ENCODE results near the gene PLPPR1. TPM values are rescaled to one million over a fixed set of nuclear protein-coding genes. Genes with fewer than 3 reads are reported as not detected.

Gene PLPPR1
- total RNA-seq, 1 experiment from 2014 or later, result not detected

DNA sequence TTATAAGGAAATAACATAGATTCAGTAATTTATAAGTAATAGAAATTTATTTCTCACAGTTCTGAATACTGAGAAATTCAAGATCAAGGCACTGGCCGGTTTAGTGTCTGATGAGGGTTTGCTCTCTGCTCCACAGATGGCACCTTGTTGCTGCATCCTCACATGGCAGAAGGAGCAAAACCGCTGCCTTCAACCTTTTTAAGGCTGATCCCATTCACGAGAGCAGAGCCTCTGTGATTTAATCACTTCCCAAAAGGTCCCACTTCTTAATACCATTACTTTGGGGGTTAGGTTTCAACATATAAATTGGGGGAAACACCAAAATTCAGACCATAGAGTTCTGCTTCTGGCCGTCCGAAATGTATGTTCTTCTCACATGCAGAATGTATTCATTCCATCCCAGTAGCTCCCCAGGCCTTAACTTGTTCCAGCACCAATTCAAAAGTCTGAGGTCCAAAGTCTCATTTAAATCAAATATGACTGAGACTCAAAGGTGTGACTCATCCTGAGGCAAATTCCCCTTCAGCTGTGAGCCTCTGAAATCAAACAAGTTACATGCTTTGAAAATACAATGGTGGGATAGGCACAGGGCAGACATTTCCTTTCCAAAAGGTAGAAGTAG is 325.7 kb downstream of the PLPPR1 start (continued):
- TF ChIP-seq EZH2 (IDR thresholded peaks at IDR 0.05) (no peak), CEBPB (IDR thresholded peaks at IDR 0.05; ENCODE audit: low read depth) (no peak), EZH2phosphoT487 (IDR thresholded peaks at IDR 0.05; ENCODE audit: borderline replicate concordance) (no peak), ZFX (IDR thresholded peaks at IDR 0.05) (no peak)
- TF ChIP-seq, protein P1, sequence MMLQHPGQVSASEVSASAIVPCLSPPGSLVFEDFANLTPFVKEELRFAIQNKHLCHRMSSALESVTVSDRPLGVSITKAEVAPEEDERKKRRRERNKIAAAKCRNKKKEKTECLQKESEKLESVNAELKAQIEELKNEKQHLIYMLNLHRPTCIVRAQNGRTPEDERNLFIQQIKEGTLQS (IDR thresholded peaks at IDR 0.05), result no peak
- TF ChIP-seq, protein P2, sequence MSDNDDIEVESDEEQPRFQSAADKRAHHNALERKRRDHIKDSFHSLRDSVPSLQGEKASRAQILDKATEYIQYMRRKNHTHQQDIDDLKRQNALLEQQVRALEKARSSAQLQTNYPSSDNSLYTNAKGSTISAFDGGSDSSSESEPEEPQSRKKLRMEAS (IDR thresholded peaks at IDR 0.05), result no peak
- TF ChIP-seq, protein P3, sequence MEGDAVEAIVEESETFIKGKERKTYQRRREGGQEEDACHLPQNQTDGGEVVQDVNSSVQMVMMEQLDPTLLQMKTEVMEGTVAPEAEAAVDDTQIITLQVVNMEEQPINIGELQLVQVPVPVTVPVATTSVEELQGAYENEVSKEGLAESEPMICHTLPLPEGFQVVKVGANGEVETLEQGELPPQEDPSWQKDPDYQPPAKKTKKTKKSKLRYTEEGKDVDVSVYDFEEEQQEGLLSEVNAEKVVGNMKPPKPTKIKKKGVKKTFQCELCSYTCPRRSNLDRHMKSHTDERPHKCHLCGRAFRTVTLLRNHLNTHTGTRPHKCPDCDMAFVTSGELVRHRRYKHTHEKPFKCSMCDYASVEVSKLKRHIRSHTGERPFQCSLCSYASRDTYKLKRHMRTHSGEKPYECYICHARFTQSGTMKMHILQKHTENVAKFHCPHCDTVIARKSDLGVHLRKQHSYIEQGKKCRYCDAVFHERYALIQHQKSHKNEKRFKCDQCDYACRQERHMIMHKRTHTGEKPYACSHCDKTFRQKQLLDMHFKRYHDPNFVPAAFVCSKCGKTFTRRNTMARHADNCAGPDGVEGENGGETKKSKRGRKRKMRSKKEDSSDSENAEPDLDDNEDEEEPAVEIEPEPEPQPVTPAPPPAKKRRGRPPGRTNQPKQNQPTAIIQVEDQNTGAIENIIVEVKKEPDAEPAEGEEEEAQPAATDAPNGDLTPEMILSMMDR (IDR thresholded peaks at IDR 0.05 in 2 of 3, conservative IDR thresholded peaks at IDR 0.05 in 1 of 3; ENCODE audit: borderline replicate concordance in 1 of 3, insufficient read depth in 1 of 3, low read depth in 2 of 3, low read length in 2 of 3), result no peak

DNA sequence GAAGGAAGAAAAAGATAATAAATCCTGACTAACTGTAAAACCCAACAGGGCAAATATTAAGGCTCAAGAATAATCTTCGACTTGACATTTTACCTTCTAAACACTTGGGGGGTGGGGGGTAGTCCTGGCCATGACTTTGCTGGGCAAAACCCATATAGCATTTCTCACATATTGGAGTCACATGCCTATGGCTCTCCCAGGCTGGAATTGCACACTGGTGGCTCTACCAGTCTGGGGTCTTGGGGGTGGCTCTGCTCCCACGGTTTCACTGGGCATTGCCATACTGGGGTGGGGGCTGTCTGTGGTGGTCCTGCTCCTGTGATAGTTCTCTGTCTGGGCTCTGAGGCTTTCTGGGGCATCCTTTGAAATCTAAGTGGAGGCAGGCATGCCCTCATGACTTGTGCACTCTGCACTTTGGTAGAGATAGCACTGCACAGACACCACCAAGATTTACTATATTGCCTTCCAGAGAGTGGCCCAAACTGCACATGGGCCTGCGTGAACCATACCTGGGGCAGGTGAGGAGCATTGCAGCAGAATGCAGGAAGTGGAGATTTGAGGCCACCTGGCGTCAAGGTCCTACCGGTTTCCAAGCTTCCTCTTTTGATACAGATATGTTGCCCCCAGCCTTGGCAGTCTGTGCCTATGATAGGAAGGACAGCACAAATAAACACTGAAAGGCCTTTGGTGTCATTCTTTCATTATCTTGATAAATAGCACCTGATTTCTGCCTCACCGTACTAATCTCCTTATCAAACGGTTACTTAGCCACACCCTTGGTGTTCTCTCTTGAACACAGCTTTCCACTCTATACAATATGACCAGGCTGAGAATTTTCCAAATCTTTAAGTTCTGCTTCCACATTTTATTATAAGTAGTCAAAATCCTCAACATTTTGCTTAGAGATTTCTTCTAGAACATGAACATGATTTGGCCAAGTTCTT is 326.5 kb downstream of the PLPPR1 start:
- DNase-seq (ENCODE audit: low read depth, low spot score) (no peak), ATAC-seq (no peak)
- ChIA-PET CTCF (no interaction called here), RAD21 (ENCODE audit: low non-redundant PET in 1 of 2, low total read pairs in 2 of 2, uncharacterized antibody in 2 of 2, unreplicated experiment in 2 of 2) (no interaction called here), POLR2A (no interaction called here)
- Histone ChIP-seq H3K9me2 (ENCODE audit: insufficient read depth) (no peaks in the 10 kb centered on the region), H3K36me3 (ENCODE audit: control insufficient read depth in 1 of 2, insufficient read depth in 2 of 2, low read length in 2 of 2) (no peaks in the 10 kb centered on the region), H3K4me1 (ENCODE audit: control insufficient read depth in 1 of 2, insufficient read depth in 2 of 2, low read length in 2 of 2) (0 out of 4 replicates have a peak, but pooled peaks cover 0 to 6% of the 10 kb centered on the region in 2 experiments), H3K27me3 (ENCODE audit: insufficient read depth, low read length) (no peaks in the 10 kb centered on the region), H3K27ac (ENCODE audit: low read depth, low read length) (no peak overlapping the region), H3K4me2 (ENCODE audit: low read length) (no peak overlapping the region), H4K20me1 (ENCODE audit: insufficient read depth) (no peaks in the 10 kb centered on the region), H3K9me3 (ENCODE audit: control insufficient read depth in 1 of 2, insufficient read depth in 1 of 2, low read depth in 1 of 2, low read length in 2 of 2) (no peaks in the 10 kb centered on the region), H2AFZ (ENCODE audit: low read depth, low read length, poor library complexity, severe bottlenecking) (no peak overlapping the region), H3K9ac (ENCODE audit: low read length) (no peak overlapping the region), H3K4me3 (replicated peaks in 1 of 2; ENCODE audit: low read depth in 1 of 2, low read length in 2 of 2) (no peak overlapping the region), H3K79me2 (ENCODE audit: insufficient read depth, low read length) (no peaks in the 10 kb centered on the region)
- BruUV-seq (replicated peaks), result no TSS peak
- intact Hi-C loops (cut with micrococcal nuclease), result no loop called here
- no peak for TF ChIP-seq EZH2 (IDR thresholded peaks at IDR 0.05)
- TF ChIP-seq POLR2A (IDR thresholded peaks at IDR 0.05; ENCODE audit: borderline replicate concordance, extremely low read depth, insufficient read depth, insufficient read length), result no peak
- TF ChIP-seq, protein P1 (IDR thresholded peaks at IDR 0.05), result no peak
- TF ChIP-seq RAD21 (IDR thresholded peaks at IDR 0.05; ENCODE audit: low read depth), result no peak
- no peak for TF ChIP-seq SRF (IDR thresholded peaks at IDR 0.05; ENCODE audit: low read depth)
- TF ChIP-seq YY1 (IDR thresholded peaks at IDR 0.05; ENCODE audit: extremely low read depth, insufficient replicate concordance, low read depth, low read length), result no peak
- no peak for TF ChIP-seq TCF7L2 (IDR thresholded peaks at IDR 0.05; ENCODE audit: borderline replicate concordance, extremely low read depth, insufficient read depth, insufficient read length)
- TF ChIP-seq CBX3 (IDR thresholded peaks at IDR 0.05; ENCODE audit: low read depth), result no peak
- no peak for TF ChIP-seq POLR2AphosphoS5 (IDR thresholded peaks at IDR 0.05; ENCODE audit: low read depth, low read length)
- no peak for TF ChIP-seq JUND (IDR thresholded peaks at IDR 0.05)
- TF ChIP-seq, protein P4, sequence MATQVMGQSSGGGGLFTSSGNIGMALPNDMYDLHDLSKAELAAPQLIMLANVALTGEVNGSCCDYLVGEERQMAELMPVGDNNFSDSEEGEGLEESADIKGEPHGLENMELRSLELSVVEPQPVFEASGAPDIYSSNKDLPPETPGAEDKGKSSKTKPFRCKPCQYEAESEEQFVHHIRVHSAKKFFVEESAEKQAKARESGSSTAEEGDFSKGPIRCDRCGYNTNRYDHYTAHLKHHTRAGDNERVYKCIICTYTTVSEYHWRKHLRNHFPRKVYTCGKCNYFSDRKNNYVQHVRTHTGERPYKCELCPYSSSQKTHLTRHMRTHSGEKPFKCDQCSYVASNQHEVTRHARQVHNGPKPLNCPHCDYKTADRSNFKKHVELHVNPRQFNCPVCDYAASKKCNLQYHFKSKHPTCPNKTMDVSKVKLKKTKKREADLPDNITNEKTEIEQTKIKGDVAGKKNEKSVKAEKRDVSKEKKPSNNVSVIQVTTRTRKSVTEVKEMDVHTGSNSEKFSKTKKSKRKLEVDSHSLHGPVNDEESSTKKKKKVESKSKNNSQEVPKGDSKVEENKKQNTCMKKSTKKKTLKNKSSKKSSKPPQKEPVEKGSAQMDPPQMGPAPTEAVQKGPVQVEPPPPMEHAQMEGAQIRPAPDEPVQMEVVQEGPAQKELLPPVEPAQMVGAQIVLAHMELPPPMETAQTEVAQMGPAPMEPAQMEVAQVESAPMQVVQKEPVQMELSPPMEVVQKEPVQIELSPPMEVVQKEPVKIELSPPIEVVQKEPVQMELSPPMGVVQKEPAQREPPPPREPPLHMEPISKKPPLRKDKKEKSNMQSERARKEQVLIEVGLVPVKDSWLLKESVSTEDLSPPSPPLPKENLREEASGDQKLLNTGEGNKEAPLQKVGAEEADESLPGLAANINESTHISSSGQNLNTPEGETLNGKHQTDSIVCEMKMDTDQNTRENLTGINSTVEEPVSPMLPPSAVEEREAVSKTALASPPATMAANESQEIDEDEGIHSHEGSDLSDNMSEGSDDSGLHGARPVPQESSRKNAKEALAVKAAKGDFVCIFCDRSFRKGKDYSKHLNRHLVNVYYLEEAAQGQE (IDR thresholded peaks at IDR 0.05; ENCODE audit: low read depth), result no peak
- TF ChIP-seq SIN3A (IDR thresholded peaks at IDR 0.05; ENCODE audit: low read depth), result no peak
- no peak for TF ChIP-seq EZH2phosphoT487 (IDR thresholded peaks at IDR 0.05; ENCODE audit: borderline replicate concordance)
